ENCODE measurements around the gene GCKR. TPM values are rescaled to one million over a fixed set of nuclear protein-coding genes. Genes with fewer than 3 reads are reported as not detected.
"Not testable (repeated sequence)": the region's sequence is repeated elsewhere in the genome, so short reads cannot be mapped to it uniquely, and the experiment has no call there.

The GCKR gene
- total RNA-seq, 1 donor from 2014 or later = not detected

DNA sequence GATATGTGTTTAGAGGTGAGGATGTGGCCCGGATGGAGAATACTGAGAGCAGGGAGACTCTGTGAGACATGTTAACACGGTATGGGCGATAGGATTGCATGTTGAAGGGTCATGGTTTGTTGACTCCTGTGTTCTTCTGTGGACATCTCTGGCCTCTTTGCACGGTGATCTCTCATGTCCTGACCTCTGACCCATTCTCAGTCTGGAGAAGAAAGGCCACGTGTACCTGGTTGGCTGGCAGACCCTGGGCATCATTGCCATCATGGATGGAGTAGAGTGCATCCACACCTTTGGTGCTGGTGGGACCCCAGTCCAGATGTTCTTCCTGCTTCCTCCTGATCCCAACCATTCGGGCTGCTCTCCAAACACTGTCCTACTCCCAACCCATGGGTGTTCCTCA is 9.9 kb downstream of the GCKR start:
- intact Hi-C loops (cut with micrococcal nuclease) = no loop called here

DNA sequence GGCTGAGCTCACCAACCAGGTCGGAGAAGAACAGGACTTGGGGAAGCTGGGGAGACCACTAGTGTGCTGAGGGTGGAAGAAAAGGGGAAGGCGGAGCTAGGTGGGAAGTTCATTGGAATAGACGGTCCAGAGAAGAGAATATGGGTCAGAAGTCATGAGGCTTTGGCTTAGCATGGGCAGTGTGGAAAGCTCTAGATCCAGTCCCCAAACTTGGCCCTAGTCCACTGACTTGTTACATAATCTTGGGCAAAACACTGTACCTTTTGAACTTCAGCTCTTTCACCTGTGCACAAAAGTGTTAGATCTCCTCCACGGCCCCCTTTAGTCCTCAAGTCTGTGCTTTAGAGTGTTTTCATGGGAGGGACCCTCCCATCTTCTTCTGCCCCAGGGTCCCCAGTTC is 10.7 kb downstream of the GCKR start:
- intact Hi-C loops (cut with micrococcal nuclease) = no loop called here

DNA sequence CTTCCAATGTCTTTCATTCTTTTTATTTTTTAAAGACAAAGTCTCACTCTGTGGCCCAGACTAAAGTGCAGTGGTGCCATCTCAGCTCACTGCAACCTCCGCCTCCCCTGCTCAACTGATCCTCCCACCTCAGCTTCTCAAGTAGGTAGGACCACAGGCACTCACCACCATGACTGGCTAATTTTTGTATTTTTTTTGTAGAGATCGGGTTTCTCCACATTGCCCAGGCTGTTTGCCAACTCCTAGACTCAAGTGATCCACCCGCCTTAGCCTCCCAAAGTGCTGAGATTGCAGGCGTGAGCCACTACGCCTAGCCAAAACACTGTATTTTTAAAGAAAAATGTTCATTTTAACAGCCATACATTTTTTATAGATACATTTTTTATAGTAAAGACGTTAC is 12.7 kb downstream of the GCKR start:
- intact Hi-C loops (cut with micrococcal nuclease) = no loop called here

DNA sequence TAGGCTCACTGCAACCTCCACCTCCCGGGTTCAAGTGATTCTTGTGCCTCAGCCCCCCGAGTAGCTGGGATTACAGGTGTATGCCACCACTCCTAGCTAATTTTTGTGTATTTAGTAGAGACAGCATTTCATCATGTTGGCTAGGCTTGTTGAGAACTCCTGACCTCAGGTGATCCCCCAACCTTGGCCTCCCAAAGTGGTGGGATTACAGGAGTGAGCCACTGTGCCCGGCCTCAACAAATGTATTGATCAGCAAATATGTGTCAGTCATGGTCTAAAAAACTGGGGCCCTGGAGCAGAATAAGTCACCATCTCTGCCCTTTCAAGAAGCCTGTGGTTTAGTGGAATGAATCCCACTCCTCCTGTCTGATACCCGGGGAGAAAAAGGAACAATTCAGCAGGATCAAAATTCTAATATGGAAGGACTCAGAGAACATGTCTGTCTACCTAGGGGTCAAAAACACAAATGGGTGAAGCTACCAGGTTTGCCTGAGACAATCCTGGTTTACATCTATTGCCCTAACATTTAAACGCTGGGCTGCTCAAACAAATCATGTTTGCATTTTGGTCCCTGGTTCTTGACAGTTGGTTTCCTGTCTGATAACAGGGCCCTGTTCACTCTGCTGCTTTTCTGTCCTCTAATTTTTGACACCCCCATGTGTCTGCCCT is 21.6 kb downstream of the GCKR start:
- intact Hi-C loops (cut with micrococcal nuclease) = no loop called here

DNA sequence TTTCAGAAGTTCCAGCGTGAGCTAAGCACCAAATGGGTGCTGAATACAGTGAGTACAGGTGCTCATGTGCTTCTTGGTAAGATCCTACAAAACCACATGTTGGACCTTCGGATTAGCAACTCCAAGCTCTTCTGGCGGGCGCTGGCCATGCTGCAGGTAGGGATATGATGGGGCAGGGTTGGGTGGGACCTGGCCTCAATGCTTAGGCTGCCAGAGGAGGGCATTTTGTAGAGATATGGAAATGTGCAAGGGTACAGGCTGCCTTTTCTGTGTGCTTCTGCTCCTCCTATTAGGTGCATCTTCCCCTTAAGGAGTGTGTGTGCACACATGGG is 22.1 kb downstream of the GCKR start:
- intact Hi-C loops (cut with micrococcal nuclease) = no loop called here

DNA sequence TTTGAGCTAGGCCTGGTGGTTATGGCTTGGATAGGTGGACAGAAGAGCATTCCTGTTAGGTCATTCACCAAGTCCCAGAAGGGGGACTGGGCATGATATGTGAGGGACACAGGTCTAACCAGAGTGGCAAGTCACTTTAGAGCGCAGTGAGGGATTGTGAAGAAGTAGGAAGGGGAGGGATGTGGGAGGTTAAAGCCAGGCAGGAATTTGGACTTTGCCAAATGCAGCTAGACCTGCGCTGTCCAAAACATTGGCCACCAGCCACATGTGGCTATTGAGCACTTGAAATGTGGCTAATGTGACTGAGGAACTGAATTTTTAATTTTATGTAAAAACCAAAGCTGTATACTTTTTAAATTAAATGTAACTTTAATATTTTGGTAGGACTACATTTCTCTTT is 23.7 kb downstream of the GCKR start:
- intact Hi-C loops (cut with micrococcal nuclease) = no loop called here

DNA sequence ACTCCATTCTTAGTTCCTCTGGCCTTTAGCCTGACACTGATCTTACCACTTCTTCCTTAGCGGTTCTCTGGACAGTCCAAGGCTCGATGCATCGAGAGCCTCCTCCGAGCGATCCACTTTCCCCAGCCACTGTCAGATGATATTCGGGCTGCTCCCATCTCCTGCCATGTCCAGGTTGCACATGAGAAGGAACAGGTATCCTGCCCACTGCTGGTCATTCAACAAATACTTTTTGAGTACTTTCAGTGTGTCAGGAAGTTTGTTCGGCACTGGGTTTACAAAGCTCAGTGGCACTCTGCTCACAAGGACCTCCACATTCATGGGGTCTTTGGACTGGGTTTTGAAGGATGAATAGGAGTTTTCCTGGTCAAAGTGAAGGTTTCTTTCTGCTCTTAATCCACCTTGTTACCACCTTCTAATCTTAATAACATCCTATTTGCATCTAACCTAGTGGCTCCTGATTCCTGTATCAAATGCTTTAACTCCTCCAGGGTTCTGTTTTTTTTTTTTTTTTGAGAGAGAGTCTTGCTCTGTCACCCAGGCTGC is 25.8 kb downstream of the GCKR start:
- intact Hi-C loops (cut with micrococcal nuclease) = no loop called here

DNA sequence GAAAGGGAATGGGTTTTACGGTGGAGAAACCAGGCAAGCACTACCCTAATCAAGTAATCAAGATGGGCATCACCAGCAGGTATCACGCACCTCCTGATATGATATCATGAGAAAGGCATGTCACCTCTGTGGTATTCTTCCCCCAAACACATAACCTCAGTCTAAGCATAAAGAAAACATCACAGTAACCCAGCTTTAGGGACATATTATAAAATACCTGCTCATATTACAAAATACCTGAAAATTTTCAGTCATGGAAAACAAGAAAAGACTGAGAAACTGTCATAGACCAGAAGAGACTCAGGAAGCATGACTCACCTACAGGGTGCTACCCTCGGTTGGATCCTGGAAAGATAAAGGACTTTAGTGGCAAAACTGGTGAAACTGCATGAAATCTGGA is 30.5 kb downstream of the GCKR start:
- intact Hi-C loops (cut with micrococcal nuclease) = no loop called here

DNA sequence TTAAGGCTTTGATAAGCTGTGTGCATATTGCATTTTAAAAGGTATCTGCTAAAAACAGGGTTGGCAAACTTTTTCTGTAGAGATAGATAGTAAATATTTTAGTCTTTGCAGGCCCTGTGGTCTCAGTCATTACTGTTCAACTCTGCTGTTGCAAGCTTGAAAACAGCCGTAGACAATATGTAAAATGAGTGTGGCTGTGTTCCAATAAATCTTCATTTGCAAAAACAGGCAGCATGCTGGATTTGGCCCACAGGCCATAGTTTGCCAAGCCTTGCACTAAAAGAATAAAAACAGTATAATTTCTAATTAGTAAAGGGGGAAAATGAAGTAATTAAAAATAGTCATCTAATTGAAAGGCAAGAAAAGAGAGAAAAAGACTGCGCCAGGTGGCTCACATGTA is 35.3 kb downstream of the GCKR start:
- intact Hi-C loops (cut with micrococcal nuclease) = no loop called here

DNA sequence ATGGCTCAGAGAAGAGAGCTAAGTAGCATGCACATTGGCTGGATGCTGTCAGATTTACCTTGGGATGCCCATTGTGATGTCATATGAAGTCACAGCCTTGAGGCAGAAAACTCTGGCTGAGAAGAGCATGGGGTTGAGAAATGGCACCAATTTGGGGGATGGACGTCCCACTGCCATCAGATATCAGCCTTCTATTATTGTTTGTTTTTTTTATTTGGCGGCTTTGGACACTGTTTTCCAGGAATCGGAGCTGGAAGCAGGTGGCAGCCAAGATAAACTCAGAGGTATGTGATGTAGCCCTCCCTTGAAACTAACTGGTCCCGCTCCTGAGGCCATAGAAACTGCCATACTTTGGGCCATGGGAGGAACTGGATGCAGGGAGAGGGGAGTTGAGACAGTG is 40.6 kb downstream of the GCKR start:
- intact Hi-C loops (cut with micrococcal nuclease) = no loop called here

DNA sequence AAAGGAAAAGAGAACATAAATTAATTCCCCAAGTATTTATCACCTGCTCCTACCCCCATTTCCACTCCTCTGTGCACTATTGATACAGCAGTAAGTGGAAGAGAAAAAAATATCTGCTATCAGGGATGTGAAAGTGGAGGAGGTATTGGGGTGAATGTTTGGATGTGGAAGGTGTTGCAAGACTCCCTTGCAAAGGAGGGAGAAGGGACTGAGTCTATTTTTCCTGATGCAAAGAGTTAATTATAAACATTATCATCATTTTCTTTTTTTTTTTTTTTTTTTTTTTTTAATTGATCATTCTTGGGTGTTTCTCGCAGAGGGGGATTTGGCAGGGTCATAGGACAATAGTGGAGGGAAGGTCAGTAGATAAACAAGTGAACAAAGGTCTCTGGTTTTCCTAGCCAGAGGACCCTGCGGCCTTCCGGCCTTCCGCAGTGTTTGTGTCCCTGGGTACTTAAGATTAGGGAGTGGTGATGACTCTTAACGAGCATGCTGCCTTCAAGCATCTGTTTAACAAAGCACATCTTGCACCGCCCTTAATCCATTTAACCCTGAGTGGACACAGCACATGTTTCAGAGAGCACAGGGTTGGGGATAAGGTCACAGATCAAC is 42.3 kb downstream of the GCKR start:
- intact Hi-C loops (cut with micrococcal nuclease) = not testable (repeated sequence)

DNA sequence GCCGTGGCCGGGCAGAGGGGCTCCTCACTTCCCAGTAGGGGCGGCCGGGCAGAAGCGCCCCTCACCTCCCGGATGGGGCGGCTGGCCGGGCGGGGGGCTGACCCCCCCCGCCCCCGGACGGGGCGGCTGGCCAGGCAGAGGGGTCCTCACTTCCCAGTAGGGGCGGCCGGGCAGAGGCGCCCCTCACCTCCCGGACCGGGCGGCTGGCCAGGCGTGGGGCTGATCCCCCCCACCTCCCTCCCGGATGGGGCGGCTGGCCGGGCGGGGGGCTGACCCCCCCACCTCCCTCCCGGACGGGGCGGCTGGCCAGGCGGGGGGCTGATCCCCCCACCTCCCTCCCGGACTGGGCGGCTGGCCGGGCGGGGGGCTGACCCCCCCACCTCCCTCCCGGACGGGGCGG is 43.0 kb downstream of the GCKR start:
- intact Hi-C loops (cut with micrococcal nuclease) = not testable (repeated sequence)

DNA sequence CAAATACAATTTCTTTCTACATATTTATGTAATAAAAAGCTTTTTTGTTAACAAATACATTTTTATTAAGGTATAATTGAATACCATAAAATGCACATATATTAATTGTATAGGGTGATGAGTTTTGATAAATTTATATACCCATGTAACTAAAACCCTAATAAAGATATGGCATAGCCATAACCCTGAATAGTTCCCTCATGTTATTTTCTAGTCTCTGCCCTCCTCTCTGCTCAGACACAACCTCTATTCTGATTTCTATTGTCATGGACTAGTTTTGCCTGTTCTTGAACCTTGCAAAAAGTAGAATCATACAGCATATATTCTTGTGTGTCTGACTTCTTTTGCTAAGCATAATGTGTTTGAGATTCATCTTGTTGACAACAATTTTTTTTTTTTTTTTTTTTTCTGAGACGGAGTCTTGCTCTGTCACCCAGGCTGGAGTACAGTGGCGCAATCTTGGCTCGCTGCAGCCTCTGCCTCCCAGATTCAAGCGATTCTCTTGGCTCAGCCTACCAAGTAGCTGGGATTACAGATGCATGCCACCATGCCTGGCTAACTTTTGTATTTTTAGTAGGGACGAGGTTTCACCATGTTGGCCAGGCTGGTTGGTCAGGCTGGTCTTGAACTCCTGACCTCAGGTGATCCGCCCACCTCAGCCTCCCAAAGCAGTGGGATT is 47.6 kb downstream of the GCKR start:
- intact Hi-C loops (cut with micrococcal nuclease) = no loop called here

DNA sequence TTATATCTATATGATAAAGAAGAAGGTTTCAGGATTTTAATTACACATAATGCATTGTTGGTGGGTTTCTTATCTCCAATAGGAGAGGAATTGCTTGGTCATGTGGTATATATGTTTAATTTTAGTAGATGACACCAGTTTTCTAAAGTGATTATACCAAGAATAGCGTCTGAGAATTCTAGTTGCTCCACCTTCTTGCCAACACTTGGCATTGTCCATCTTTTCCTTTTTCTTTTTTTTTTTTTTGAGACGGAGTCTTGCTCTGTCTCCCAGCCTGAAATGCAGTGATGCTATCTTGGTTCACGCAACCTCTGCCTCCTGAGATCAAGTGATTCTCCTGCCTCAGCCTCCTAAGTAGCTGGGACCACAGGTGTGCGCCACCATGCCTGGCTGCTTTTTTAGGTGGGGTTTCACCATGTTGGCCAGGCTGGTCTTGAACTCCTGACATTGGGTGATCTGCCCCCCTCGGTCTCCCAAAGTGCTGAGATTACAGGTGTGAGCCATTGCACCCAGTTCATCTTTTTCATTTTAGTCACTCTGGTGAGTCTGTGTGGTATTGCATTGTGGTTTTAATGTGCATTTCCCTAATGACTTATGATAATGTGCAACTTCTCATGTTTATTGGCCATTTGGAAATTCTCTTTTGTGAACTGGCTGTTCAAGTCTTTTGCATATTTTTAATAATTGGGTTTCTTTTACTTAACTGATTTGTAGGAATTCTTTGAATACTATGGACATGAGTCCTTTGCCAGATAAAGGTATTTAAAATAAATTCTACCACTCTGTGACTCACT is 48.9 kb downstream of the GCKR start:
- intact Hi-C loops (cut with micrococcal nuclease) = no loop called here

DNA sequence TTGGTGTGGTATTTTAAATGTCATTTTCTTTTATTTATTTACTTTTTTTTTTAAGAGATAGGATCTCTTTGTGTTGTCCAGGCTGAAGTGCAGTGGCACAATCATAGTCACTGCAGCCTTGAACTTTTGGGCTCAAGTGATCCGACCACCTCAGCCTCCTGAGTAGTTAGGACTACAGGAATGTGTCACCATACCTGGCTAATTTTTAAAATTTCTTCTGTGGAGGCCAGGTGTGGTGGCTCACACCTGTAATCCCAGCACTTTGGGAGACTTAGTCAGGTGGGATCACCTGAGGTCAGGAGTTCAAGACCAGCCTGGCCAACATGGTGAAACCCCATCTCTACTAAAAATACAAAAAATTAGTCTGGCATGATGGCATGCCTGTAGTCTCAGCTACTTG is 52.7 kb downstream of the GCKR start:
- intact Hi-C loops (cut with micrococcal nuclease) = no loop called here

DNA sequence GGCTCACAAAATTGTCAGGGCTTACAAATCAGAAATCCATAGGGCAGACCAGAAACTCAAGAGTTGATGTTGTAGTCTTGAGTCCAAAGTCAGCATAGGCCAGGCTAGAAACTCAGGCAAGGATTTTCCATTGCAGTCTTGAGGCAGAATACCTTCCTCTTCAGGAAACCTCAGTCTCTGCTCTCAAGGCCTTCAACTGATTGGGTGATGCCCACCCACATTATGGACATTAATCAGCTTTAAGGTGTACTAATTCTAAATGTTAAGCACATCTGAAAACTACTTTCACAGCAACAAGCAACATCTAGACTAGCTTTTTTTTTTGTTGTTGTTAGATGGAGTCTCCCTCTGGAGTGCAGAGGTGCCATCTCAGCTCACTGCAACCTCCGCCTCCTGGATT is 54.9 kb downstream of the GCKR start:
- intact Hi-C loops (cut with micrococcal nuclease) = no loop called here

DNA sequence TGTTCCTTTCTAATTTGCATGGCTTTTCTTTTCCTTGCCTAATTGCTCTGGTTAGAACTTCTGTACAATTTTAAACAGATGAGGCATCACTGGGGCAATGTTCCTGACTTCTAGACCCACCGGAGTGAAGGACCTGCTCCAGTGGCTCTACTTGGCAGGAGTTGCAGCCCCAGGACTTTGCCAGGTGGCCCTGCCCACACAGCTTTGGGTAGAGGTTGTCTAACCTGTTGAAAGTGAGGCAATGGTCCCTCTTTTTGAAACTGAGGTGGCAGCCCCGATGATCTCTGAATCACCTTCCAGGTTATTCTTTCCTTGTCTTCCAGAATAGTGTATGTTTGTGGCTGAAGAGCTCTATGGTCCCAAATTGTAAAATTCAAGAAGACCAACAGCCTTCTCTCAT is 56.3 kb downstream of the GCKR start:
- intact Hi-C loops (cut with micrococcal nuclease) = no loop called here

DNA sequence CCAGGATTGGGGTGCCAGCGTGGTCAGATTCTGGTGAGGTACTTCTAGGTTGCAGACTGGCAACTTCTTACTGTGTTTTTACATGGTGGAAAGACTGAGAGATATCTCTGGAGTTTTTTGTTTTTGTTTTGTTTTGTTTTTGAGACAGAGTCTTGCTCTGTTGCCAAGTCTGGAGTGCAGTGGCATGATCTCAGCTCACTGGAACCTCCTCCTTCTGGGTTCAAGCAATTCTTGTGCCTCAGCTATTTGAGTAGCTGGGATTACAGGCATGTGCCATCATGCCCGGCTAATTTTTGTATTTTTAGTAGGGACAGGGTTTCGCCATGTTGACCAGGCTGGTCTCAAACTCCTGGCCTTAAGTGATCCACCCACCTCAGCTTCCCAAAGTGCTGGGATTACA is 57.8 kb downstream of the GCKR start:
- intact Hi-C loops (cut with micrococcal nuclease) = not testable (repeated sequence)

DNA sequence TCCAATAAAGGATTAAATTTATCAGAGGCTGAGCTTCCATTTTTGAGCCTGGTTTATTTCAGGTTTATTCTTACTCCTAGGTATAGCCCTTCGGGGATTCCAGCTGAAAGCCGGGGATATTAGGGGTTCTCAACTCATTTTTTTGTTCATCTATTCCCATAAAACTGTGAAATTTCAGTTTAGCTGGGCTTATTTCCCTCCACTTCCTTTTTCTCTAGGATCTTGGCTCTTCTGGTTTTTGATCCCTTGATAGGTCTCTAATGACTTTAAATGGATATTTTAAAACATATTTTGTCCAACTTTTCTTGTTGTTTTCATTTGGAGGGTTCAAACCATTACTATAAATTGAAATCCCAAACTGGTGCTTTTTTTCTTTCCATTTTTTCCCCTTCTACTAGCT is 62.6 kb downstream of the GCKR start:
- intact Hi-C loops (cut with micrococcal nuclease) = no loop called here

DNA sequence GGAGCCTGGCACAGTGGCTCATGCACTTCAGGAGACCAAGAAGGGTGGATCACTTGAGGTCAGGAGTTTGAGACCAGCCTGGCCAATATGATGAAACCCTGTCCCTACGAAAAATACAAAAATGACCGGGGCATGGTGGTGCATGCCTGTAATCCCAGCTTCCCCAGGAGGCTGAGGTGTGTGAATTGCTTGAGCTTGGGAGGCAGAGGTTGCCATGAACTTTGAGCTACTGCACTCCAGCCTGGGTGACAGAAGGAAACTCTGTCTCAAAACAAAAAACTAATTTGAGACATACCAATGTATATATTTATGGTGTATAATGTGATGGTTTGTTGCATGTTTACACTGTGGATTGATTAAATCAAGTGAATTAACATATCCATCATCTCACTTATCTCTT is 64.4 kb downstream of the GCKR start:
- intact Hi-C loops (cut with micrococcal nuclease) = no loop called here

DNA sequence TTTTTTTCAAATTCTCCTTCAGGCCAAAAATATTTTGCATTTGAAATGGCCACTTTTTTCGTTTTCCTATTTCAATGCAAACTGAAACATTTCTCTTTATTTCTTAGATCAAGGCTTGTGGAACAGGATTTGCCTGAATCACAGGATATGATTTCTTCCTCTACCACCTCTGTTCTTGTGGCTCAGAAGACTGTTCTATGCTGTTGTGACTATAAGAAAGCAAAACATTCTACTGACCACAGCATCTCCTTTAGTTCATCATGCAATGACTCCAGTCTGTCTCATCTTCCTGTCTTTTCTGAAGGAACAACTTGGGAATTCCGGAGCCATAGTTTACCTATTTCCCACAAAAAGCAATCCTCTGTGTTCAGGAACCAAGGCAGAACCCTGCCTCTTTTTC is 70.0 kb downstream of the GCKR start:
- intact Hi-C loops (cut with micrococcal nuclease) = no loop called here

DNA sequence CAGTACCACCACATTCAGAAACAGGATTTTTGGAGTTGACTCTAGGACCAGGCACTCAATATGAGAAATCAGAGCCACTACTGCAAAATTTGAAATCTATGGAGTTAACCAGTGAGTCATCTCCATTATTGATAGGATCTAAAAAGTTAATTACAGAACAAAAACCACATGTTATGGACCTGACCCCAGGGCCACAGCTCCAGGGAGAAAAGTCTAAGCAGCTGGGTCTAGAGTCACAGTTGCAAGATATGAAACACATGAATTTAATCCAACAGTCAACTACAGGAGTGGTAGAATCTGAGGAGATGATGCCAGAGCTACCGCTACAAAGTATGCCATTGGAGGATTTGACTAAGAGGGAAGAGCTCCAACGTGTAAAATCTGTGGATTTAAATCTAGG is 72.8 kb downstream of the GCKR start:
- intact Hi-C loops (cut with micrococcal nuclease) = no loop called here
